GM23338 (cell line): ENCODE measurements around the gene SNAPIN.
"Not testable (repeated sequence)": the region's sequence is repeated elsewhere in the genome, so short reads cannot be mapped to it uniquely, and the experiment has no call there.

Source experiments
- EZH2 ChIP-seq: fragments of 200-600 bp; sonication (generic); IDR thresholded peaks from one replicate; pipeline ENCODE4 v1.8.0; 2017; ENCODE audit warnings: antibody characterized with exemption, mild to moderate bottlenecking, low read depth; ENCODE audit not compliant: unreplicated experiment
- JUNB ChIP-seq: IDR thresholded peaks from one replicate; pipeline ENCODE4 v1.6.1; 2016; ENCODE audit warnings: antibody characterized with exemption; ENCODE audit not compliant: unreplicated experiment
- TF ChIP-seq, protein P1 (sequence below), 2 experiments: fragments of 200-600 bp in 1 of 2; sonication (generic) in 1 of 2; conservative IDR thresholded peaks; 2 replicates each; pipeline versions ENCODE4 v1.5.1 to v1.6.1; 2016 to 2017; ENCODE audit warnings: antibody characterized with exemption in 2 of 2, low read depth in 2 of 2, mild to moderate bottlenecking in 2 of 2, moderate library complexity in 1 of 2

DNA sequence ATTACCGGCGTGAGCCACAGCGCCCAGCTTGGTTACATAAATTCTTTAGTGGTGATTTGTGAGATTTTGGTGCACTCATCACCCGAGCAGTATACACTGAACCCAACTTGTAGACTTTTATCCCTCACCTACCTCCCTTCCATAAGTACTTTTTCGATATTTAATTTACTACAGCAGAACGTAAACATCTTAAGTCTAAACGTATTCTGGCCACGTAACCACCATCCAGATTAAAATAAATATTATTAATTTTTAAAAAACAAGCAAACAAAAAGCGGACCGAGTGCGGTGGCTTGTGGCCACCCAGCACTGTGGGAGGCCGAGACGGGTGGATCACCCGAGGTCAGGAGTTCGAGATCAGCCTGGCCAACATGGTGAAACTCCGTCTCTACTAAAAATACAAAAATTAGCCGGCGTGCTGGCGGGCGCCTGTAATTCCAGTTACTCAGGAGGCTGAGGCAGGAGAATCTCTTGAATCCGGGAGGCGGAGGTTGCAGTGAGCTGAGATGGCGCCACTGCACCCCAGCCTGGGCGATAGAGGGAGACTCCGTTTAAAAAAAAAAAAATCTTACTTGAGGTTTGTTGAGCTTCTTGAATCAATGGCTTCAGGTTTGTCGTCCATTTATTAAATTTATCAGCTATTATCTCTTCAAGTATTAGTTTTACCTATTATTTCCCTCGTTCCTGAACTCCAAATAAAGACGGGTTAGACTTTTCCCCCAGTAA lies 13.3 kb downstream of the SNAPIN start:
- TF ChIP-seq, protein P1, sequence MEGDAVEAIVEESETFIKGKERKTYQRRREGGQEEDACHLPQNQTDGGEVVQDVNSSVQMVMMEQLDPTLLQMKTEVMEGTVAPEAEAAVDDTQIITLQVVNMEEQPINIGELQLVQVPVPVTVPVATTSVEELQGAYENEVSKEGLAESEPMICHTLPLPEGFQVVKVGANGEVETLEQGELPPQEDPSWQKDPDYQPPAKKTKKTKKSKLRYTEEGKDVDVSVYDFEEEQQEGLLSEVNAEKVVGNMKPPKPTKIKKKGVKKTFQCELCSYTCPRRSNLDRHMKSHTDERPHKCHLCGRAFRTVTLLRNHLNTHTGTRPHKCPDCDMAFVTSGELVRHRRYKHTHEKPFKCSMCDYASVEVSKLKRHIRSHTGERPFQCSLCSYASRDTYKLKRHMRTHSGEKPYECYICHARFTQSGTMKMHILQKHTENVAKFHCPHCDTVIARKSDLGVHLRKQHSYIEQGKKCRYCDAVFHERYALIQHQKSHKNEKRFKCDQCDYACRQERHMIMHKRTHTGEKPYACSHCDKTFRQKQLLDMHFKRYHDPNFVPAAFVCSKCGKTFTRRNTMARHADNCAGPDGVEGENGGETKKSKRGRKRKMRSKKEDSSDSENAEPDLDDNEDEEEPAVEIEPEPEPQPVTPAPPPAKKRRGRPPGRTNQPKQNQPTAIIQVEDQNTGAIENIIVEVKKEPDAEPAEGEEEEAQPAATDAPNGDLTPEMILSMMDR (conservative IDR thresholded peaks at IDR 0.05; ENCODE audit: low read depth in 2 of 2), result peak; percentile 4 to 25; a peak in 2 of 4 replicates
- TF ChIP-seq EZH2, JUNB: not testable (repeated sequence)
